Measurements from ENCODE around the gene CHRNA4. TPM values are rescaled to one million over a fixed set of nuclear protein-coding genes. Genes with fewer than 3 reads are reported as not detected.

Gene CHRNA4
- total RNA-seq: not detected in 2 replicates

DNA sequence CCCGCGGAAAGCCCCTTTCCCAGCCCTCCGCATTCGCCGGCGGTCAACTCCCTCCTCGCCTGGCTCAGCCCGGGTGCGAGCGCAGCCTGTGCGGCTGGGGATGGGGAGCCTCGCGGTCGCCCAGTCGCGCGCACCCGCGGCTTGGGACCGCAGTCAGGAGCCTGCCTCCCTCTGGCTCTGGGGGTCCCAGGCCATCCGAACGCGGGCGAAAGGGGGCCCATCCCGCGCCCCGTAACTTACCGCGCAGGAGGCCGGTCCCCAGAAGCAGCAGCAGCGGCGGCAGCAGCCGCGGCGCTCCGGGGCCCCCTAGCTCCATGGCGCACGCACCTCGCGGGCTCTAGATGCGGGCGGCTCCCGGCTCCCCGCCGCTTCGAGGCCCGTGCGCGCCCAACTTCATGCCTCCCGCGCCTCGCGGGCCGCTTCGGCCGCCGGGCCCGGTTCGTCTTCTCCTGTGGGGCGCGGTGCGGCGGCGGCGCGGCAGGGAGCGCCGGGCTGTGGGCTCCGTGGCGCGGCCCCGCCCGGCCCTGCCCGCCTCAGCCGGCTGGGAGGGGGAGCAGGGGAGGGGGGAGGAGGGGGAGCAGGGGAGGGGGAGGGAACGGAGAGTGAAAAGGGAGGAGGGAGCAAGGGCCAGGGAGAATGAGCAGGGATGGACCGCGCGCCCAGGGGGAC is at the start of gene CHRNA4:
CHRNA4 (minus strand) TSS at position 500 of the 669 bp plus-strand sequence; CDS start at position 316, 184 bp downstream.

Other genes starting within 250 kb of the CHRNA4 start
- 16.2 and 20.2 TPM in 2 replicates for gene YTHDF1, start 145.2 kb downstream of the CHRNA4 start, total RNA-seq
- gene BIRC7, start 125.4 kb downstream of the CHRNA4 start, total RNA-seq: not detected in 2 replicates
- gene NKAIN4, start 106.9 kb downstream of the CHRNA4 start, total RNA-seq: not detected in 2 replicates
- gene ARFGAP1, start 88.5 kb downstream of the CHRNA4 start, total RNA-seq: 58.3 and 63.9 TPM in 2 replicates
- not detected in 2 replicates for gene COL20A1, start 68.2 kb downstream of the CHRNA4 start, total RNA-seq
- gene KCNQ2, start 111.3 kb upstream of the CHRNA4 start, total RNA-seq: not detected in 2 replicates
- gene EEF1A2, start 137.7 kb upstream of the CHRNA4 start, total RNA-seq: 0.30 and 0.67 TPM in 2 replicates
- 259 and 266 TPM in 2 replicates for gene PPDPF, start 159.4 kb upstream of the CHRNA4 start, total RNA-seq
- gene PTK6, start 176.0 kb upstream of the CHRNA4 start, total RNA-seq: not detected in 2 replicates
- not detected in 2 replicates for gene SRMS, start 186.4 kb upstream of the CHRNA4 start, total RNA-seq
- 0.50 and 1.0 TPM in 2 replicates for gene FNDC11, start 192.8 kb upstream of the CHRNA4 start, total RNA-seq
- 21.1 and 26.2 TPM in 2 replicates for gene HELZ2, start 212.9 kb upstream of the CHRNA4 start, total RNA-seq

Measured in bronchus fibroblast of lung (primary cell).